Natural killer cell (primary cell): ENCODE results near the gene EDIL3. TPM values are rescaled to one million over a fixed set of nuclear protein-coding genes. Genes with fewer than 3 reads are reported as not detected.

Experiments used
- ATAC-seq, 3 donors: fragments of 150-1000 bp in 2 of 3; fragments of 200-7000 bp in 1 of 3; cut with Tn5 transposase; 1 replicate in 1 of 3; 2 replicates in 2 of 3; pipeline ENCODE4 v1.10.0; 2021; ENCODE audit warnings: mild to moderate bottlenecking in 2 of 3, moderate library complexity in 2 of 3
- DNase-seq, 2 donors: peaks; one replicate each; pipeline versions ENCODE4 v3.0.0 to v3.0.0-alpha.2; 2013 to 2021; ENCODE audit warnings: mixed read lengths in 1 of 2
- H3K27ac ChIP-seq: one replicate; pipeline ENCODE4 v1.5.1; 2013; ENCODE audit warnings: mild to moderate bottlenecking, low read length
- H3K27me3 ChIP-seq: one replicate; pipeline ENCODE4 v1.6.1; 2013; ENCODE audit warnings: low read length; ENCODE audit not compliant: control insufficient read depth, insufficient read depth
- H3K36me3 ChIP-seq: one replicate; pipeline ENCODE4 v1.6.1; 2013; ENCODE audit warnings: low read length; ENCODE audit not compliant: control insufficient read depth, insufficient read depth
- H3K4me1 ChIP-seq: one replicate; pipeline ENCODE4 v1.6.1; 2013; ENCODE audit warnings: low read length; ENCODE audit not compliant: control insufficient read depth, insufficient read depth
- H3K4me3 ChIP-seq: one replicate; pipeline ENCODE4 v1.5.1; 2013; ENCODE audit warnings: low read length
- H3K9me3 ChIP-seq: one replicate; pipeline ENCODE4 v1.6.1; 2013; ENCODE audit warnings: low read length; ENCODE audit not compliant: control insufficient read depth, insufficient read depth
- H3K27ac Mint-ChIP-seq, 2 donors: one replicate each; pipeline ENCODE4 v1.8.0; 2022; ENCODE audit warnings: mild to moderate bottlenecking in 2 of 2, mixed read lengths in 2 of 2, moderate library complexity in 1 of 2
- H3K27me3 Mint-ChIP-seq, 2 donors: one replicate each; pipeline ENCODE4 v1.8.0; 2022; ENCODE audit warnings: low read depth in 2 of 2, mixed read lengths in 2 of 2
- H3K36me3 Mint-ChIP-seq: one replicate; pipeline ENCODE4 v1.8.0; 2022; ENCODE audit warnings: mixed read lengths
- H3K4me1 Mint-ChIP-seq, 2 donors: one replicate each; pipeline ENCODE4 v1.8.0; 2022; ENCODE audit warnings: mixed read lengths in 2 of 2
- H3K4me3 Mint-ChIP-seq: one replicate; pipeline ENCODE4 v1.8.0; 2022; ENCODE audit warnings: mild to moderate bottlenecking, moderate library complexity, mixed read lengths
- H3K9me3 Mint-ChIP-seq, 2 donors: one replicate each; pipeline ENCODE4 v1.8.0; 2022; ENCODE audit warnings: mixed read lengths in 2 of 2
- WGBS: methylation state at CpG from one replicate; pipeline ENCODE4 v1.1.7; 2013; ENCODE audit warnings: missing lambda C conversion rate; ENCODE audit not compliant: insufficient coverage; 5-methylcytosine and 5-hydroxymethylcytosine counted together
- intact Hi-C: fragments of 100-400 bp; cut with micrococcal nuclease; formaldehyde crosslinking; loops from one replicate; pipeline ENCODE4 v1.14.2; 2022
- total RNA-seq, 4 donors: library from RNA; stranded (reverse); fragments of 120-200 nt in 1 of 4; gene quantifications; one replicate each; pipeline versions ENCODE4 v1.2.3 to v1.2.4, GENCODE V29; 2013 to 2022
- TF ChIP-seq, protein P1 (sequence below): fragments of 200-600 bp; IDR thresholded peaks from one replicate; pipeline ENCODE4 v1.8.0; 2022; ENCODE audit warnings: antibody characterized with exemption

The EDIL3 gene
- total RNA-seq, 3 donors from 2014 or later (not counting 1 experiment from before 2014, with no cell fraction given) = not detected

- no peaks in the 10 kb centered on the region for H3K36me3 ChIP-seq
- Mint-ChIP-seq H3K4me3 (no peak overlapping the region), H3K27me3 (no peaks in the 10 kb centered on the region), H3K4me1 (no peaks in the 10 kb centered on the region), H3K36me3 (no peaks in the 10 kb centered on the region), H3K27ac (no peak overlapping the region), H3K9me3 (peaks cover 0 to 8% of the 10 kb centered on the region in 2 donors)
- WGBS = 75% methylated on average over 1 of the region's 1 CpG
- H3K4me3 ChIP-seq = no peak overlapping the region
- ATAC-seq (no peak), DNase-seq (no peak)
- no peaks in the 10 kb centered on the region for H3K9me3 ChIP-seq
- TF ChIP-seq, protein P1, sequence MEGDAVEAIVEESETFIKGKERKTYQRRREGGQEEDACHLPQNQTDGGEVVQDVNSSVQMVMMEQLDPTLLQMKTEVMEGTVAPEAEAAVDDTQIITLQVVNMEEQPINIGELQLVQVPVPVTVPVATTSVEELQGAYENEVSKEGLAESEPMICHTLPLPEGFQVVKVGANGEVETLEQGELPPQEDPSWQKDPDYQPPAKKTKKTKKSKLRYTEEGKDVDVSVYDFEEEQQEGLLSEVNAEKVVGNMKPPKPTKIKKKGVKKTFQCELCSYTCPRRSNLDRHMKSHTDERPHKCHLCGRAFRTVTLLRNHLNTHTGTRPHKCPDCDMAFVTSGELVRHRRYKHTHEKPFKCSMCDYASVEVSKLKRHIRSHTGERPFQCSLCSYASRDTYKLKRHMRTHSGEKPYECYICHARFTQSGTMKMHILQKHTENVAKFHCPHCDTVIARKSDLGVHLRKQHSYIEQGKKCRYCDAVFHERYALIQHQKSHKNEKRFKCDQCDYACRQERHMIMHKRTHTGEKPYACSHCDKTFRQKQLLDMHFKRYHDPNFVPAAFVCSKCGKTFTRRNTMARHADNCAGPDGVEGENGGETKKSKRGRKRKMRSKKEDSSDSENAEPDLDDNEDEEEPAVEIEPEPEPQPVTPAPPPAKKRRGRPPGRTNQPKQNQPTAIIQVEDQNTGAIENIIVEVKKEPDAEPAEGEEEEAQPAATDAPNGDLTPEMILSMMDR = no peak
- no peaks in the 10 kb centered on the region for H3K27me3 ChIP-seq
- H3K27ac ChIP-seq = no peak overlapping the region
- intact Hi-C loops = no loop called here
- no peaks in the 10 kb centered on the region for H3K4me1 ChIP-seq
Measured at GRCh38 chr5:84275609-84276008, 109.1 kb downstream of the EDIL3 start.

GRCh38 chr5:84274585-84275468 is 109.9 kb downstream of the EDIL3 start:
- intact Hi-C loops = no loop called here
- H3K9me3 Mint-ChIP-seq = peaks cover 0 to 3% of the 10 kb centered on the region in 2 donors

GRCh38 chr5:84273517-84273883 is 111.2 kb downstream of the EDIL3 start:
- intact Hi-C loops = no loop called here
- DNase-seq = no peak

More at GRCh38 chr5:84274585-84275468, 109.9 kb downstream of the EDIL3 start:
- no peak overlapping the region for H3K4me3 Mint-ChIP-seq
- H3K36me3 Mint-ChIP-seq = no peaks in the 10 kb centered on the region
- H3K36me3 ChIP-seq = no peaks in the 10 kb centered on the region
- WGBS = 78% methylated on average over 1 of the region's 3 CpGs
- no peaks in the 10 kb centered on the region for H3K4me1 ChIP-seq
- no peaks in the 10 kb centered on the region for H3K27me3 ChIP-seq
- ATAC-seq (no peak), DNase-seq (no peak)
- no peaks in the 10 kb centered on the region for H3K4me1 Mint-ChIP-seq
- no peaks in the 10 kb centered on the region for H3K27me3 Mint-ChIP-seq
- H3K9me3 ChIP-seq = no peaks in the 10 kb centered on the region
- TF ChIP-seq, protein P1 = no peak
- no peak overlapping the region for H3K27ac ChIP-seq
- H3K27ac Mint-ChIP-seq = no peak overlapping the region
- H3K4me3 ChIP-seq = no peak overlapping the region

More at GRCh38 chr5:84273517-84273883, 111.2 kb downstream of the EDIL3 start:
- H3K4me1 Mint-ChIP-seq = no peaks in the 10 kb centered on the region
- ATAC-seq = no peak
- WGBS = 83% methylated on average over 1 of the region's 2 CpGs
- H3K4me3 ChIP-seq = no peak overlapping the region
- no peak overlapping the region for H3K27ac Mint-ChIP-seq
- H3K27ac ChIP-seq = no peak overlapping the region
- H3K36me3 ChIP-seq = no peaks in the 10 kb centered on the region
- no peaks in the 10 kb centered on the region for H3K36me3 Mint-ChIP-seq
- H3K27me3 Mint-ChIP-seq = no peaks in the 10 kb centered on the region
- no peak overlapping the region for H3K4me3 Mint-ChIP-seq
- no peaks in the 10 kb centered on the region for H3K27me3 ChIP-seq
- H3K9me3 ChIP-seq = no peaks in the 10 kb centered on the region
- TF ChIP-seq, protein P1 = no peak
- no peaks in the 10 kb centered on the region for H3K4me1 ChIP-seq
- H3K9me3 Mint-ChIP-seq = no peaks in the 10 kb centered on the region
